GM19328 (cell line): ENCODE measurements around the gene FGF1.
"Not testable (repeated sequence)": the region's sequence is repeated elsewhere in the genome, so short reads cannot be mapped to it uniquely, and the experiment has no call there.

Experiments used
- ATAC-seq: cut with Tn5 transposase; IDR thresholded peaks from one replicate; pipeline ENCODE4 v1.9.1; 2021; ENCODE audit warnings: mild to moderate bottlenecking, moderate library complexity; ENCODE audit not compliant: unreplicated experiment

FGF1 gene

GRCh38 chr5:142671801-142672200, 14.1 kb downstream of the FGF1 start:
- ATAC-seq: no peak

DNA sequence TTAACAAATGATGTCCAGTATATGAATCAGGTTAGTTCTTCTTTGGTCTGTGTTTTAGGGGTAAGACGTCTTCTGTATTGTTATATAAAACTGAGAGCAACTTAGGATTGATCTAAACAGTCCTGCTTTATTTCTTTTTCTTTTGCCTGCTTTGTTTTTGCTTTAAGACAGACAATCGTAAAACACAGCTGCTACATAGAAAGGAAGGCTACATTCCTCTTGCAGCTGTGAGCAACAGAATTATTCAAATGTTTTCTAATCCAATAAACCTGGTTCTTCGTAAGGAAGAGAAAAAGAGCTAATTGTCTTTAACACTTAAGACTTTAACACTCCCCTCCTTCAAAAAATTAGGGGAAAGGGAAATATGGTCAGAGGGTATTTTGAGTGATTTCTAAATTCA, 14.6 kb downstream of the FGF1 start:
- no peak for ATAC-seq

DNA sequence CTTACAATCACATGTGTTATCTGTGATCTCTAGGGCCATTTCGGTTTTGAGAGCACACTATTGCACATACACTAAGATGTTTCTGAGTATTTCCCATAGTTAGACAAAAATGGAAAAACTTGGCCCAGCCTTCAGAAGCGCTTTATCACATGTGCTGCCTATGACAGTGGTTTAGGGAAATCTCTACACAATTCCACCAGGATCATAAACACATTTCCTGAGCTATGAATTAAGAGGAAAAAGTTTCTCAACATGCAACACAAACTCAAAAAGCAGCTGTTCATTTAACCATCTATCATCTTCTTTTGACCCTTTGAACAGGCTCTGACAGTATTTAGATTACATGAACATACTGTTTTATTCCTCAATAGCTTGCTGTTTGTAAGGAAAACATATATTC, 15.1 kb downstream of the FGF1 start:
- ATAC-seq: no peak

GRCh38 chr5:142669477-142669876, 16.4 kb downstream of the FGF1 start:
- no peak for ATAC-seq

DNA sequence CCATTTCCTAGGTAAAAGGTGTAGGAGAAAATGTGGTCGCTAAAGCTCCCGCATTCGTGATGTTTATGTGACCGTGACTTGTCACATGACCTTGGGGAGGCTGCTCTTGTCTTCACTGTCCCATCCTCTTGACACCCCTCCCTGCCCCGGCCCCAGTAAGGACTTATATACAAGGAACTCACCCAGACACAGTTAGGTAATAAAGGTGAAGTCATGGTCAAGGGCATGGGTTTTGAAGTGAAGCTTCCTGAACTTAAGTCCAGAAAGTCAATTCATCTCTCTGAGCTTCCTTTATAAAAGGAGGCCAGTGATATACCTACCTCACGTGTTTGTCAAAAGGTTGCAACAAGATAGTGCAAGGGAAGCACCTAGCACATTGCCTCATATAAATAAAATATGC, 17.6 kb downstream of the FGF1 start:
- ATAC-seq: no peak

- ATAC-seq: no peak
These were observed 18.1 kb downstream of the FGF1 start for GRCh38 chr5:142667831-142668230.

- ATAC-seq: no peak
These were observed 21.3 kb downstream of the FGF1 start for GRCh38 chr5:142664636-142665035.

DNA sequence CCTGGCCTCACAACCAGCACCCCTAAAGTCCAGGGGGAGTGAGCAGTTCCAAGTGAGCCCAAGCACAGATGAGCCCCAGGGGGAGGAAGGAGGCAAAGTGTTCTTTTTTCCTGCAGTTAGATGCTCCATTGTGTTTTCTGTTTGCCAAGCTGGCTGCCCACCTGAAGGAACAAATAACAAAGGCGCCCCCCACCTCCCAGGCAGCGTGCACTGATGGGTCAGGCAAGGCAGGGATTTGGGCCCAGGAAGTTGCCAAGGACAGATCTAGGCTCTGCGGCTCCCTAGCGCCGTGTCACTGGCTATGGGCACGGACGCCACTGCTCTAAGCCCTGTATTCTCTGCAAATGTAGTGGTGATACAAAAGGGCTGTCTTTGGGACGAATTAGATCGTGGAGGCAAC, 21.8 kb downstream of the FGF1 start:
- no peak for ATAC-seq

GRCh38 chr5:142663246-142663645, 22.6 kb downstream of the FGF1 start:
- no peak for ATAC-seq

GRCh38 chr5:142661957-142662356, 23.9 kb downstream of the FGF1 start:
- ATAC-seq: no peak

DNA sequence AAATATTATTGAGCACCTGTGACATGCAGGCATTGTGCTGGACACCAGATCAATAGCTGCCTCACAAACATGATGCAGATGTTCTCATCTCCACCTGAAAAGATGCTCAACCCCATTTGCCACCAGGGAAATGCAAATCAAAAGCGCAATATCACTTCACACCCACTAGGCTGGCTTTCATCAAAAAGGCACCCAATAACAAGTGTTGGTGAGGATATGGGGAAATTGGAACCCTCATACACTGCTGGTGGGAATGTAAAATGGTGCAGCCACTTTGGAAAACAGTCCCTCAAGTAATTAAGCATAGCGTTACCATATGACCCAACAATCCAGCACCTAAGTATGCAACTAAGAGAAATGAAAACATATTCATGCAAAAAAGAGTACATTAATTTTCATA, 24.7 kb downstream of the FGF1 start:
- no peak for ATAC-seq

- ATAC-seq: no peak
These were observed 25.2 kb downstream of the FGF1 start for GRCh38 chr5:142660731-142661130.

- ATAC-seq: no peak
These were observed 25.7 kb downstream of the FGF1 start for GRCh38 chr5:142660196-142660595.

DNA sequence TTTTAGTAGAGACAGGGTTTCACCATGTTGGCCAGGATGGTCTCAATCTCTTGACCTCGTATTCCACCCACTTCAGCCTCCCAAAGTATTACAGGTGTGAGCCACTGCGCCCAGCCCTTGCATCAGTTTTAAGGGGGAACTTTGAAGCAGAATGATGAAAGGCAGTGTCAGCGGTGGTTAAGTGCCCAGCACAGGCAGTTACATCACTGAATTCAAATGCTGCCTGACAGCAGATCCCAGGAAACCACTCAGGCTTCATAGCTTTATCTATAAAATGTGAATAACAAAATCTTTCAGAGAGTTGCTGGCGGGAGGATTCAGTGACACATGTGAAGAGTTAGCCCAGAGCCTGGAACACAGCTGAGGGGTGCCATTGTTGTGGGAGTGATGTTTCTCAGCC, 26.5 kb downstream of the FGF1 start:
- no peak for ATAC-seq

GRCh38 chr5:142658278-142658677, 27.6 kb downstream of the FGF1 start:
- no peak for ATAC-seq

- no peak for ATAC-seq
These were observed 28.4 kb downstream of the FGF1 start for GRCh38 chr5:142657446-142657845.

DNA sequence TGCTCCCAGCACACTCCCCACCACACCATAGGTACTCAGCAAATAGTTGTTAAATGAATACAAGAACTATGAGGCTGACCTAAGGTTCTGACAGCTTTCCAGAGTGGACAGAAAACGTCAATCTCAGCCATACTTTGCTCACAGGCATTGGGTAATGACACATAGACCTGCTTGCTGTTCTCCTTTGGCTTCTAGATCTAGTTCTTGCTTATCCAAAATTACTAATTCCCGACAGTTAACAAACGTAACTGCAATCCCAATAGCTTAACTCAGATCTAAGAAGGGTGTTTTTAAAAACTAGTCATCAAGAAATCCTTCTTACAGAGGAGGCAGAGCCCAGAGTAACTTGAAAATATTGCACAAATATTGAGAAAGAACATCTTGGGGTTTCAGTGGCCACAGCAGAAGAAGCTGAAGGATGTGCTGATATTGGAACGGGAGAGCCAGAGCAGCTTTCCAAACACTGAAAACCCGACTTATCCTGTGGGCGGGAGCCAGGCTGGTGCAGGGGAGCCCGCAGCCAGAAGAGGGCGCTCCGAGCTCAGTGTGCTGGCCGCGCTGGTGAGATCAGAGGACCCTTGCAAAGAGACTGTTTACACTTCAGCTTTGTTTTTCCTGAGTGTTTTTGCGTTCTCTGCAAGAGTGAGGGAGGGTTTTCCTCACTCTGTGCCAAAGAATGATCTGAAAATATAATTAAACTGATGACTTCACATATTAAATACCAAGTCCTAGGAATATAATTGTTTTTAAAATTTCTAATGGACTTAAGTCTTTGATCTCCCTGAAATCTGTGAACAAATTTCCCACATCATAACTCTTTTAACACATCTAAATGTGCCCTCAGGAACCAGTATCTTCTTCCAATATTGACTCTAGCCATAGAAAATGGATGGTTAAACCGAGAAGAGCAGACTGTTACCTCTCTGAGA, 30.3 kb downstream of the FGF1 start:
- ATAC-seq: no peak

DNA sequence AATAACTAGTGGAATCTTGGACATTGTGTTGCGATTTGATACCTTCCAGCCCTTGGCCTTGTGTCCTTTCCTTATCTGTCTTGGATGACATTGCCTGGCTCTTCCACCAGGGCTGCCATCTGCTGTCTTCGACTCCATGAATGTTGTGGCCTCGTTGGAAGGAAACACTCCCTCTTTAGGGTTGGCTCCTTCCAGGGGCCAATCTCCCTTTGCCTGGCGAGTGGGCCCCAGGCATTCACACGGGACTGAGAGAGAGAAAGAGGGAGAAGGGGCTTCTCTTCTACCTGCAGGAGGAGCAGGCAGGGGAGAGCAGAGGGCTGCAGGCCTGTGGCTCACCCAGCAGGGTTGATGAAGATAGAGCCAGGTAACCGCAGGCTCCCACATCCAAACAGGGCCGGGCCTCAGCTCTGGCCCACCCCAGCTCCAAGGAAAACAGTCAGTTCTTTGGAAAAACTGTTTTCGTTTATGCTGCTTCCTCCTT, 31.3 kb downstream of the FGF1 start:
- no peak for ATAC-seq

GRCh38 chr5:142653321-142653720, 32.6 kb downstream of the FGF1 start:
- ATAC-seq: no peak

DNA sequence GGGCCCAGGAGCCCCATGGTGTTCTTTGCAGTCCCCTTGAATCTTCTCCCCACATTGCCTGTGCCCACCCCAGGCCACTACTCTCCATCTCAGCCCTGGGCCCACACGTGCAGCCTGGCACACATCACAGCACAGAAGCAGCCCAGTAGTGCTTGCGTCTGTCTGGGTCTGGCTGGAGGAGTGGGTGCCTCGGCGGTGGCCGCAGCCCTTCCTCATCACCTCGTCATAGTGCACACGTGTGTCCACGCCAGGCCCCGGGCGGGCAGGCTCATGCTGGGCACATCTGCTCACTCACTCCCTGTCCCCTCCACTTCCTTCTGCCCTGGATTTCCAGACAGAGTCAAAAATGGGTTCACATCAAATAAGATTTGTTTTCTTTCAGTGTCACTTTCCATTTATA, 33.3 kb downstream of the FGF1 start:
- ATAC-seq: no peak

GRCh38 chr5:142650881-142651280, 35.0 kb downstream of the FGF1 start:
- ATAC-seq: no peak

GRCh38 chr5:142650060-142650459, 35.8 kb downstream of the FGF1 start:
- ATAC-seq: no peak

DNA sequence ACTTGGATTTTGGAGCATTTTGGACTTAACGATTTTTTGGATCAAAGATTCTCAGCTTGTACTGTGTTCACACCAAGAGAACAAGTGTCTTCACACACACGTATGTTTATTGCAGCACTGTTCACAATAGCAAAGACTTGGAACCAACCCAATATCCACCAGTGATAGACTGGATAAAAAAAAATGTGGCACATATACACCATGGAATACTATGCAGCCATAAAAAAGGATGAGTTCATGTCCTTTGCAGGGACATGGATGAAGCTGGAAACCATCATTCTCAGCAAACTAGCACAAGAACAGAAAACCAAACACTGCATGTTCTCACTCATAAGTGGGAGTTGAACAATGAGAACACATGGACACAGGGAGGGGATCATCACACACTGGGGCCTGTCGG, 37.8 kb downstream of the FGF1 start:
- ATAC-seq: not testable (repeated sequence)
